Breast epithelium (tissue), 4 donors: Measurements from ENCODE around the gene CELF1. TPM values are rescaled to one million over a fixed set of nuclear protein-coding genes. Genes with fewer than 3 reads are reported as not detected.
"Not testable (repeated sequence)": the region's sequence is repeated elsewhere in the genome, so short reads cannot be mapped to it uniquely, and the experiment has no call there.

Experiments used
- DNase-seq, 2 donors: peaks; one replicate each; pipeline ENCODE4 v3.0.0-alpha.2; 2019; ENCODE audit warnings: low spot score in 2 of 2
- H3K27ac ChIP-seq, 2 donors: fragments of 200-600 bp; sonication (generic) in 1 of 2; one replicate each; pipeline ENCODE4 v1.5.1; 2016 to 2019; ENCODE audit warnings: mild to moderate bottlenecking in 1 of 2
- H3K27me3 ChIP-seq, 2 donors: fragments of 200-600 bp; sonication (generic) in 1 of 2; one replicate each; pipeline versions ENCODE4 v1.5.1 to v1.6.0; 2017 to 2019; ENCODE audit warnings: control low read depth in 1 of 2, mild to moderate bottlenecking in 1 of 2
- H3K36me3 ChIP-seq: fragments of 200-600 bp; one replicate; pipeline ENCODE4 v1.5.1; 2019
- H3K4me1 ChIP-seq, 2 donors: fragments of 200-600 bp; sonication (generic); one replicate each; pipeline ENCODE4 v1.5.1; 2016 to 2019; ENCODE audit warnings: control low read depth in 1 of 2
- H3K4me3 ChIP-seq, 3 donors: fragments of 200-600 bp; sonication (generic); 1 replicate in 2 of 3; 2 replicates in 1 of 3; pipeline ENCODE4 v1.5.1; 2016 to 2019; ENCODE audit warnings: mild to moderate bottlenecking in 3 of 3, moderate library complexity in 2 of 3
- H3K9me3 ChIP-seq, 2 donors: fragments of 200-600 bp; sonication (generic) in 1 of 2; one replicate each; pipeline ENCODE4 v1.5.1; 2016 to 2019; ENCODE audit warnings: control low read depth in 1 of 2
- POLR2A ChIP-seq: fragments of 450-650 bp; IDR thresholded peaks from one replicate; pipeline ENCODE4 v1.6.1; 2016; ENCODE audit warnings: antibody characterized with exemption, mild to moderate bottlenecking, moderate library complexity
- POLR2AphosphoS5 ChIP-seq, 3 donors: sonication (generic); formaldehyde crosslinking; IDR thresholded peaks; one replicate each; pipeline ENCODE4 v1.6.1; 2017; ENCODE audit warnings: antibody characterized with exemption in 3 of 3
- intact Hi-C: fragments of 100-400 bp; cut with DNase I; formaldehyde crosslinking; loops from one replicate; pipeline ENCODE4 v1.15.1; 2023; ENCODE audit warnings: low total_unique reads
- total RNA-seq, 3 donors: library from RNA; depleted of rRNA; stranded (reverse); fragments of >200 nt; gene quantifications; one replicate each; pipeline ENCODE4 v1.1.0, GENCODE V29; 2016
- TF ChIP-seq, protein P1 (sequence below), 3 donors: fragments of 450-650 bp; IDR thresholded peaks; one replicate each; pipeline ENCODE4 v1.5.1; 2016 to 2017; ENCODE audit warnings: antibody characterized with exemption in 3 of 3, mild to moderate bottlenecking in 3 of 3, moderate library complexity in 3 of 3

Gene CELF1
- total RNA-seq, 3 donors from 2014 or later: 94.1 to 117 (median 114) TPM

DNA sequence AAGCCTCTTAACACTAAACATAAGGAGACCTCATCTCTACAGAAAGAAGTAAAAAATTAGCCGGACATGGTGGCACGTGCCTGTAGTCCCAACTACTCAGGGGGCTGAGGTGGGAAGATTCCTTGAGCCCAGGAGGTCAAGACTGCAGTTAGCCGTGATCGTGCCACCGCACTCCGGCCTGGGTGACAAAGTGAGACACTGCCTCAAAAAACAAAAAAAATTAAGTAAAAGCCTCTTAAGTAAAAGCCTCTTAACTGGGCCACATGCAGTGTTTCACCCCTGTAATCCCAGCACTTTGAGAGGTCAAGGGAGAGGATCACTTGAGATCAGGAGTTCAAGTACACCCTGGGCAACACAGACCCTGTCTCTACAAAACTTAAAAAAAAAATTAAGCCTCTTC lies 25.7 kb downstream of the CELF1 start:
- Histone ChIP-seq H3K36me3 (no peaks in the 10 kb centered on the region), H3K27me3 (no peaks in the 10 kb centered on the region), H3K4me3 (no peak overlapping the region), H3K27ac (no peak overlapping the region), H3K4me1 (peaks cover 12 to 20% of the 10 kb centered on the region in 2 donors), H3K9me3 (no peaks in the 10 kb centered on the region)
- TF ChIP-seq POLR2AphosphoS5 (IDR thresholded peaks at IDR 0.05) (no peak), POLR2A (no peak)
- TF ChIP-seq, protein P1, sequence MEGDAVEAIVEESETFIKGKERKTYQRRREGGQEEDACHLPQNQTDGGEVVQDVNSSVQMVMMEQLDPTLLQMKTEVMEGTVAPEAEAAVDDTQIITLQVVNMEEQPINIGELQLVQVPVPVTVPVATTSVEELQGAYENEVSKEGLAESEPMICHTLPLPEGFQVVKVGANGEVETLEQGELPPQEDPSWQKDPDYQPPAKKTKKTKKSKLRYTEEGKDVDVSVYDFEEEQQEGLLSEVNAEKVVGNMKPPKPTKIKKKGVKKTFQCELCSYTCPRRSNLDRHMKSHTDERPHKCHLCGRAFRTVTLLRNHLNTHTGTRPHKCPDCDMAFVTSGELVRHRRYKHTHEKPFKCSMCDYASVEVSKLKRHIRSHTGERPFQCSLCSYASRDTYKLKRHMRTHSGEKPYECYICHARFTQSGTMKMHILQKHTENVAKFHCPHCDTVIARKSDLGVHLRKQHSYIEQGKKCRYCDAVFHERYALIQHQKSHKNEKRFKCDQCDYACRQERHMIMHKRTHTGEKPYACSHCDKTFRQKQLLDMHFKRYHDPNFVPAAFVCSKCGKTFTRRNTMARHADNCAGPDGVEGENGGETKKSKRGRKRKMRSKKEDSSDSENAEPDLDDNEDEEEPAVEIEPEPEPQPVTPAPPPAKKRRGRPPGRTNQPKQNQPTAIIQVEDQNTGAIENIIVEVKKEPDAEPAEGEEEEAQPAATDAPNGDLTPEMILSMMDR (IDR thresholded peaks at IDR 0.05): no peak
- intact Hi-C loops: no loop called here
- DNase-seq: no peak

- H3K27ac ChIP-seq: peak overlapping the region; percentile 28 to 86
- H3K4me1 ChIP-seq: peaks cover 12 to 20% of the 10 kb centered on the region in 2 donors
- H3K4me3 ChIP-seq, intact Hi-C loops, DNase-seq, H3K36me3 ChIP-seq, H3K27me3 ChIP-seq, H3K9me3 ChIP-seq: not testable (repeated sequence)
Measured at GRCh38 chr11:47526032-47526431, 26.9 kb downstream of the CELF1 start.

DNA sequence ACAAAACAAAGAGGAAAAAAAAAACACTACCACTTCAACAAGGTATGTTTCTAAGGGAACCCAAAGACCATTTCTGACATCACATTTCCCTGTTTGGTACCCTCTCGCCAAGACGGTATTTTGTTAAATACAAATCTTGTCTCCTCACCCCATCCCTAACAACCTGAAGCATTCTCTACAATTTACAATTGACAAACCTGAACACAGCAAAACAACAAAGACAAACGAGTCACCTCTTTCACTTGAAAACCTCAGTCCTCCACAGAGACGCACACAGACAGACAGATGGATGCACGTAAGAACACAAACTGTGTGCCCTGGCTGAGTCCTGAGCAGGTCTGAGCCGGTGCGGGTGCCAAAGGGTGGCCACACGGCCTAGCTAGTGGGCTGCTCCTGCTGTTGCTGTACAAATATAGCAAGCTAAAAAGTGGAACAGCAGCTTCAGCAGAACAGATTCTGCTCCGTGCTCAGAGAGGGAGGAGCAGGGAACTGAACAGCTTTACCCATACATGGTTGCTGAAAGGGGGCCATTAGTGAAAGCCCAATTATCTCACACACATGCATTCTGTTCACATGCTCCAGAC lies 28.5 kb downstream of the CELF1 start:
- intact Hi-C loops: no loop called here
- no peak for DNase-seq
- no peak for TF ChIP-seq POLR2A
- no peak for TF ChIP-seq POLR2AphosphoS5 (IDR thresholded peaks at IDR 0.05)
- TF ChIP-seq, protein P1 (IDR thresholded peaks at IDR 0.05): no peak
- Histone ChIP-seq H3K27me3 (no peaks in the 10 kb centered on the region), H3K4me1 (peaks cover 12 to 20% of the 10 kb centered on the region in 2 donors), H3K9me3 (no peaks in the 10 kb centered on the region), H3K36me3 (no peaks in the 10 kb centered on the region), H3K27ac (peak overlapping the region; percentile 86 to 88), H3K4me3 (peak overlapping the region in 2 of 3 donors; percentile 5 to 47)

GRCh38 chr11:47523490-47524225 lies 29.3 kb downstream of the CELF1 start:
- intact Hi-C loops: no loop called here
- TF ChIP-seq, protein P1 (IDR thresholded peaks at IDR 0.05): no peak
- TF ChIP-seq POLR2AphosphoS5 (IDR thresholded peaks at IDR 0.05): peak in 1 of 3 donors; percentile 39
- Histone ChIP-seq H3K36me3 (no peaks in the 10 kb centered on the region), H3K4me1 (peaks cover 12 to 20% of the 10 kb centered on the region in 2 donors), H3K27ac (peak overlapping the region; percentile 86 to 88), H3K9me3 (no peaks in the 10 kb centered on the region), H3K4me3 (peak overlapping the region in 1 of 3 donors; percentile 30), H3K27me3 (no peaks in the 10 kb centered on the region)
- no peak for DNase-seq

GRCh38 chr11:47518212-47518964 lies 34.5 kb downstream of the CELF1 start:
- Histone ChIP-seq H3K27ac (no peak overlapping the region), H3K9me3 (no peaks in the 10 kb centered on the region), H3K4me3 (no peak overlapping the region), H3K27me3 (no peaks in the 10 kb centered on the region), H3K4me1 (peaks cover 7 to 8% of the 10 kb centered on the region in 2 donors), H3K36me3 (no peaks in the 10 kb centered on the region)
- DNase-seq: no peak
- intact Hi-C loops: no loop called here
- TF ChIP-seq, protein P1 (IDR thresholded peaks at IDR 0.05): no peak
- no peak for TF ChIP-seq POLR2A
- TF ChIP-seq POLR2AphosphoS5 (IDR thresholded peaks at IDR 0.05): no peak
